DND-41 (cell line): ENCODE results near the gene HNRNPUL1.

Experiments used
- EZH2 ChIP-seq: IDR thresholded peaks from 3 replicates; pipeline ENCODE4 v1.6.1; 2012; ENCODE audit warnings: borderline replicate concordance, low read depth, mild to moderate bottlenecking, moderate library complexity, low read length, inconsistent platforms; ENCODE audit not compliant: severe bottlenecking
- TF ChIP-seq, protein P1 (sequence below): IDR thresholded peaks from 2 replicates; pipeline ENCODE4 v1.5.1; 2012; ENCODE audit warnings: borderline replicate concordance, low read length, moderate library complexity, mild to moderate bottlenecking; ENCODE audit not compliant: poor library complexity, severe bottlenecking; ENCODE audit errors: extremely low read depth

DNA sequence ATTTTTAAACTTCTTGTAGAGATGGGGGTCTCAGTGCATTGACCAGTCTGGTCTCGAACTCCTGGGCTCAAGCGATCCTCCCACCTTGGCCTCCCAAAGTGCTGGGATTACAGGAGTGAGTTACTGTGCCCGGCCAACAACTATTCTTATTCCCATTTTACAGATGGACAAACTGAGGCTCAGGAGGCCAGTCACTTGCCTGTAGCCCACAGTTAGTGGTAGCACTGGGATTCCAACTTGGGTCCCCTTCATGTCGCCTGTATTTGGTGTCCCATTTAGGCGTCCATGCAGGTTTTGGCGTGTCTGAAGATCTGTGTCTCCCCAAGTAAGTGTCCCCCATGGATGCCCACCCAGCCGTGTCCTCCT, 45.9 kb upstream of the HNRNPUL1 start:
- TF ChIP-seq, protein P1, sequence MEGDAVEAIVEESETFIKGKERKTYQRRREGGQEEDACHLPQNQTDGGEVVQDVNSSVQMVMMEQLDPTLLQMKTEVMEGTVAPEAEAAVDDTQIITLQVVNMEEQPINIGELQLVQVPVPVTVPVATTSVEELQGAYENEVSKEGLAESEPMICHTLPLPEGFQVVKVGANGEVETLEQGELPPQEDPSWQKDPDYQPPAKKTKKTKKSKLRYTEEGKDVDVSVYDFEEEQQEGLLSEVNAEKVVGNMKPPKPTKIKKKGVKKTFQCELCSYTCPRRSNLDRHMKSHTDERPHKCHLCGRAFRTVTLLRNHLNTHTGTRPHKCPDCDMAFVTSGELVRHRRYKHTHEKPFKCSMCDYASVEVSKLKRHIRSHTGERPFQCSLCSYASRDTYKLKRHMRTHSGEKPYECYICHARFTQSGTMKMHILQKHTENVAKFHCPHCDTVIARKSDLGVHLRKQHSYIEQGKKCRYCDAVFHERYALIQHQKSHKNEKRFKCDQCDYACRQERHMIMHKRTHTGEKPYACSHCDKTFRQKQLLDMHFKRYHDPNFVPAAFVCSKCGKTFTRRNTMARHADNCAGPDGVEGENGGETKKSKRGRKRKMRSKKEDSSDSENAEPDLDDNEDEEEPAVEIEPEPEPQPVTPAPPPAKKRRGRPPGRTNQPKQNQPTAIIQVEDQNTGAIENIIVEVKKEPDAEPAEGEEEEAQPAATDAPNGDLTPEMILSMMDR, result no peak
- TF ChIP-seq EZH2, result no peak
